HepG2 (cell line): ENCODE results near the gene TGIF1. TPM values are rescaled to one million over a fixed set of nuclear protein-coding genes. Genes with fewer than 3 reads are reported as not detected.

ENCODE experiments used
- AFF4 ChIP-seq: sonication (generic); formaldehyde crosslinking; IDR thresholded peaks from 2 replicates; pipeline ENCODE4 v1.4.0; 2020; ENCODE audit warnings: missing genetic modification reagents
- ATAD3A ChIP-seq: sonication (generic); formaldehyde crosslinking; IDR thresholded peaks from 2 replicates; pipeline ENCODE4 v1.4.0; 2020; ENCODE audit warnings: missing genetic modification reagents
- CBX2 ChIP-seq, 2 experiments: fragments of 200-600 bp in 1 of 2; sonication (generic); formaldehyde crosslinking in 1 of 2; IDR thresholded peaks; 2 replicates each; pipeline versions ENCODE4 v1.7.0 to v1.8.1; 2018 to 2022; ENCODE audit warnings: low read depth in 2 of 2, low read length in 1 of 2, mild to moderate bottlenecking in 1 of 2, missing genetic modification reagents in 1 of 2
- HNF4A ChIP-seq: sonication (generic); formaldehyde crosslinking; IDR thresholded peaks from 2 replicates; pipeline ENCODE4 v1.4.0; 2020; ENCODE audit warnings: missing genetic modification reagents
- HNF4G ChIP-seq, 2 experiments: sonication (generic) in 1 of 2; formaldehyde crosslinking in 1 of 2; IDR thresholded peaks; 2 replicates each; pipeline versions ENCODE4 v1.4.0 to v1.6.1; 2011 to 2020; ENCODE audit warnings: borderline replicate concordance in 2 of 2, low read depth in 2 of 2, mild to moderate bottlenecking in 2 of 2, low read length in 1 of 2, missing genetic modification reagents in 1 of 2, moderate library complexity in 1 of 2
- HNRNPL ChIP-seq: fragments of 200-400 bp; formaldehyde crosslinking; IDR thresholded peaks from 2 replicates; pipeline ENCODE4 v1.6.1; 2017; ENCODE audit warnings: mild to moderate bottlenecking, low read depth, low read length
- LBX2 ChIP-seq: sonication (generic); formaldehyde crosslinking; IDR thresholded peaks from 2 replicates; pipeline ENCODE4 v1.5.0; 2020; ENCODE audit warnings: missing genetic modification reagents, mild to moderate bottlenecking, borderline replicate concordance
- MYNN ChIP-seq: sonication (generic); formaldehyde crosslinking; IDR thresholded peaks from 2 replicates; pipeline ENCODE4 v1.4.0; 2020; ENCODE audit warnings: mild to moderate bottlenecking, low read depth, missing genetic modification reagents
- PLSCR1 ChIP-seq: sonication (generic); formaldehyde crosslinking; IDR thresholded peaks from 2 replicates; pipeline ENCODE4 v1.5.0; 2020; ENCODE audit warnings: missing genetic modification reagents, mild to moderate bottlenecking, borderline replicate concordance
- SNRNP70 ChIP-seq: fragments of 200-400 bp; formaldehyde crosslinking; IDR thresholded peaks from 2 replicates; pipeline ENCODE4 v1.6.1; 2017; ENCODE audit warnings: mild to moderate bottlenecking, low read depth, low read length, moderate library complexity
- ZBTB49 ChIP-seq: sonication (generic); formaldehyde crosslinking; IDR thresholded peaks from 2 replicates; pipeline ENCODE4 v1.4.0; 2020; ENCODE audit warnings: missing genetic modification reagents, borderline replicate concordance
- ZFP1 ChIP-seq: IDR thresholded peaks from 2 replicates; pipeline ENCODE4 v1.6.1; 2016
- ZFP62 ChIP-seq: sonication (generic); formaldehyde crosslinking; IDR thresholded peaks from 2 replicates; pipeline ENCODE4 v1.4.0; 2020; ENCODE audit warnings: missing genetic modification reagents
- ZNF18 ChIP-seq: sonication (generic); formaldehyde crosslinking; IDR thresholded peaks from 2 replicates; pipeline ENCODE4 v1.8.0; 2022; ENCODE audit warnings: mild to moderate bottlenecking, missing genetic modification reagents; ENCODE audit not compliant: insufficient replicate concordance
- ZNF205 ChIP-seq: IDR thresholded peaks from 2 replicates; pipeline ENCODE4 v1.6.1; 2018; ENCODE audit warnings: missing biosample characterization, missing genetic modification reagents
- ZNF510 ChIP-seq: sonication (generic); formaldehyde crosslinking; IDR thresholded peaks from 2 replicates; pipeline ENCODE4 v1.4.0; 2020; ENCODE audit warnings: low read depth, mild to moderate bottlenecking, missing genetic modification reagents
- ZNF563 ChIP-seq: sonication (generic); formaldehyde crosslinking; IDR thresholded peaks from 2 replicates; pipeline ENCODE4 v1.8.0; 2022; ENCODE audit warnings: mild to moderate bottlenecking, moderate library complexity, missing genetic modification reagents
- ZNF572 ChIP-seq: sonication (generic); formaldehyde crosslinking; IDR thresholded peaks from 2 replicates; pipeline ENCODE4 v1.5.1; 2020; ENCODE audit warnings: mild to moderate bottlenecking, missing genetic modification reagents
- ZNF580 ChIP-seq: IDR thresholded peaks from 2 replicates; pipeline ENCODE4 v1.6.1; 2016; ENCODE audit warnings: low read depth, borderline replicate concordance
- ZNF780A ChIP-seq: sonication (generic); formaldehyde crosslinking; IDR thresholded peaks from 2 replicates; pipeline ENCODE4 v1.8.0; 2022; ENCODE audit warnings: mild to moderate bottlenecking, missing genetic modification reagents, moderate library complexity
- polyA plus RNA-seq, 8 experiments: library from polyadenylated mRNA; depleted of rRNA in 3 of 8; stranded (reverse) in 7 of 8; unstranded in 1 of 8; fragments of >200 nt; fragmentation: Illumina TruSeq in 4 of 8; extraction: Trizol in 4 of 8; gene quantifications; 2 replicates each; pipeline versions ENCODE4 v1.2.1 to v1.2.3, GENCODE V29; 2011 to 2016; ENCODE audit warnings: low read depth in 4 of 8, missing spikeins in 1 of 8, mixed read lengths in 1 of 8; ENCODE audit not compliant: insufficient read depth in 1 of 8
- total RNA-seq, 5 experiments: library from RNA; depleted of rRNA; stranded (reverse); fragments of >200 nt; fragmentation: Illumina TruSeq; extraction: Trizol; gene quantifications; 2 replicates each; pipeline ENCODE4 v1.2.3, GENCODE V29; 2016; ENCODE audit warnings: low read depth in 1 of 5

Gene TGIF1
- total and polyA plus RNA-seq, 2 of the 13 experiments (the other 11 are each of a cell fraction or from before 2014, with no cell fraction given), result 50.0 to 76.1 TPM

- TF ChIP-seq HNF4G (IDR thresholded peaks at IDR 0.05; ENCODE audit: borderline replicate concordance, low read depth, low read length) (no peak), HNF4G (CRISPR knock-in tag; IDR thresholded peaks at IDR 0.05; ENCODE audit: borderline replicate concordance, low read depth) (no peak), ZNF18 (peak; percentile 52), ZNF510 (CRISPR knock-in tag) (no peak), AFF4 (CRISPR knock-in tag) (no peak), ZBTB49 (no peak), ZFP1 (no peak), PLSCR1 (CRISPR knock-in tag) (no peak), SNRNP70 (no peak), LBX2 (no peak), HNRNPL (0 out of 2 replicates have a peak, but pooled peaks have one; percentile 46), ZNF580 (CRISPR knock-in tag) (no peak), ATAD3A (CRISPR knock-in tag) (no peak), ZNF563 (CRISPR knock-in tag) (no peak), MYNN (CRISPR knock-in tag) (no peak), ZNF572 (CRISPR knock-in tag) (no peak), CBX2 (IDR thresholded peaks at IDR 0.05; ENCODE audit: low read depth, low read length) (no peak), CBX2 (CRISPR knock-in tag; IDR thresholded peaks at IDR 0.05; ENCODE audit: low read depth) (no peak), ZNF205 (0 out of 2 replicates have a peak, but pooled peaks have one; percentile 17), ZFP62 (no peak), ZNF780A (CRISPR knock-in tag) (no peak), HNF4A (no peak)
Observed at GRCh38 chr18:3449512-3450011, 410 bp upstream of the TGIF1 start (continued).
